Activated CD4-positive, alpha-beta memory T cell treated with anti-CD3 and anti-CD28 coated beads for 36 hours (primary cell): ENCODE results near the gene SEC14L3. TPM values are rescaled to one million over a fixed set of nuclear protein-coding genes. Genes with fewer than 3 reads are reported as not detected.
"Not testable (repeated sequence)": the region's sequence is repeated elsewhere in the genome, so short reads cannot be mapped to it uniquely, and the experiment has no call there.

Experiments
- CTCF ChIA-PET: fragments of 350-600 bp; sonication (Branson Sonifier 250); formaldehyde crosslinking; loops from one replicate; lab custom pipeline; 2021; ENCODE audit warnings: antibody characterized with exemption, inconsistent platforms; lab: Charles Lee
- POLR2A ChIA-PET: fragments of 350-600 bp; sonication (Branson Sonifier 250); formaldehyde crosslinking; loops from one replicate; lab custom pipeline; 2021; ENCODE audit warnings: antibody characterized with exemption; lab: Charles Lee
- DNase-seq: peaks from one replicate; pipeline ENCODE4 v3.0.0-alpha.2; 2020
- H3K27ac Mint-ChIP-seq: one replicate; pipeline ENCODE4 v1.8.0; 2021; ENCODE audit warnings: mixed read lengths
- H3K27me3 Mint-ChIP-seq: one replicate; pipeline ENCODE4 v1.8.0; 2021; ENCODE audit warnings: mixed read lengths
- H3K36me3 Mint-ChIP-seq: one replicate; pipeline ENCODE4 v1.8.0; 2021; ENCODE audit warnings: mixed read lengths
- H3K4me1 Mint-ChIP-seq: one replicate; pipeline ENCODE4 v1.8.0; 2021; ENCODE audit warnings: low read depth, mixed read lengths
- H3K4me3 Mint-ChIP-seq: one replicate; pipeline ENCODE4 v1.8.0; 2021; ENCODE audit warnings: mild to moderate bottlenecking, mixed read lengths
- H3K9me3 Mint-ChIP-seq: one replicate; pipeline ENCODE4 v1.8.0; 2021; ENCODE audit warnings: mixed read lengths
- intact Hi-C: fragments of 100-400 bp; cut with micrococcal nuclease; formaldehyde crosslinking; loops from one replicate; pipeline ENCODE4 v1.15.1; 2023
- total RNA-seq, 2 experiments: library from RNA; stranded (reverse); gene quantifications; one replicate each; pipeline ENCODE4 v1.2.3, GENCODE V29; 2021

SEC14L3 gene
- total RNA-seq, 2 experiments from 2014 or later: not detected

GRCh38 chr22:30483169-30483568 lies 11.4 kb upstream of the SEC14L3 start:
- no peak for DNase-seq
- no peaks in the 10 kb centered on the region for H3K27me3 Mint-ChIP-seq
- H3K36me3 Mint-ChIP-seq: no peaks in the 10 kb centered on the region
- POLR2A ChIA-PET: no interaction called here
- H3K4me1 Mint-ChIP-seq: no peaks in the 10 kb centered on the region
- CTCF ChIA-PET: interaction anchor here (0.7 to 5.5 kb wide), 4 partner anchors 13 to 264 kb away, joined by 3 to 98 read pairs (median 21); no protein-coding TSS in a partner anchor
- no peak overlapping the region for H3K4me3 Mint-ChIP-seq
- intact Hi-C loops: no loop called here
- H3K27ac Mint-ChIP-seq: no peak overlapping the region
- no peaks in the 10 kb centered on the region for H3K9me3 Mint-ChIP-seq

GRCh38 chr22:30481711-30482110 lies 9.9 kb upstream of the SEC14L3 start:
- ChIA-PET POLR2A (no interaction called here), CTCF (no interaction called here)
- H3K27ac Mint-ChIP-seq: no peak overlapping the region

GRCh38 chr22:30479981-30480380 lies 8.2 kb upstream of the SEC14L3 start:
- Mint-ChIP-seq H3K27me3 (no peaks in the 10 kb centered on the region), H3K4me3 (no peak overlapping the region), H3K36me3 (no peaks in the 10 kb centered on the region), H3K4me1 (no peaks in the 10 kb centered on the region), H3K27ac (no peak overlapping the region), H3K9me3 (no peaks in the 10 kb centered on the region)
- CTCF ChIA-PET: interaction anchor here (1.2 to 1.4 kb wide), 2 partner anchors 54 to 89 kb away, joined by 3 to 5 read pairs; partner anchors contain the start of gene MTFP1
- POLR2A ChIA-PET: interaction anchor here (1.3 kb wide), 1 partner anchor 57 kb away, joined by 3 read pairs; no protein-coding TSS in a partner anchor
- intact Hi-C loops: no loop called here
- no peak for DNase-seq

More at GRCh38 chr22:30481711-30482110, 9.9 kb upstream of the SEC14L3 start:
- intact Hi-C loops: no loop called here
- Mint-ChIP-seq H3K27me3 (no peaks in the 10 kb centered on the region), H3K4me3 (no peak overlapping the region), H3K9me3 (no peaks in the 10 kb centered on the region), H3K36me3 (no peaks in the 10 kb centered on the region), H3K4me1 (no peaks in the 10 kb centered on the region)
- DNase-seq: no peak

GRCh38 chr22:30474683-30475424 lies 3.0 kb upstream of the SEC14L3 start:
- peaks cover 10% of the 10 kb centered on the region for H3K27me3 Mint-ChIP-seq
- ChIA-PET POLR2A (no interaction called here), CTCF (interaction anchor here (1.0 to 1.9 kb wide), 3 partner anchors 10 to 29 kb away, joined by 3 to 7 read pairs (median 3); no protein-coding TSS in a partner anchor)
- H3K4me3 Mint-ChIP-seq: no peak overlapping the region
- no peak overlapping the region for H3K27ac Mint-ChIP-seq
- H3K9me3 Mint-ChIP-seq: no peaks in the 10 kb centered on the region
- no peaks in the 10 kb centered on the region for H3K36me3 Mint-ChIP-seq
- peak; percentile 18 for DNase-seq
- H3K4me1 Mint-ChIP-seq: peaks cover 7% of the 10 kb centered on the region
- intact Hi-C loops: no loop called here

- intact Hi-C loops: no loop called here
- ChIA-PET CTCF (interaction anchor here (1.5 kb wide), 1 partner anchor 10 kb away, joined by 3 read pairs; no protein-coding TSS in a partner anchor), POLR2A (no interaction called here)
- H3K27ac Mint-ChIP-seq: no peak overlapping the region
- H3K27me3 Mint-ChIP-seq: peaks cover 10% of the 10 kb centered on the region
- no peak overlapping the region for H3K4me3 Mint-ChIP-seq
- H3K9me3 Mint-ChIP-seq: no peaks in the 10 kb centered on the region
- no peaks in the 10 kb centered on the region for H3K36me3 Mint-ChIP-seq
- no peak for DNase-seq
- H3K4me1 Mint-ChIP-seq: peaks cover 7% of the 10 kb centered on the region
These were observed 2.3 kb upstream of the SEC14L3 start for GRCh38 chr22:30474121-30474520.

GRCh38 chr22:30472994-30473720 lies 1.3 kb upstream of the SEC14L3 start:
- Mint-ChIP-seq H3K4me3 (no peak overlapping the region), H3K27ac (no peak overlapping the region), H3K9me3 (no peaks in the 10 kb centered on the region), H3K4me1 (peaks cover 7% of the 10 kb centered on the region), H3K27me3 (peaks cover 11% of the 10 kb centered on the region), H3K36me3 (no peaks in the 10 kb centered on the region)
- DNase-seq: no peak
- intact Hi-C loops: no loop called here
- ChIA-PET CTCF (no interaction called here), POLR2A (no interaction called here)

- intact Hi-C loops: no loop called here
- DNase-seq: no peak
- Mint-ChIP-seq H3K27ac (no peak overlapping the region), H3K27me3 (peaks cover 17% of the 10 kb centered on the region), H3K4me1 (peaks cover 7% of the 10 kb centered on the region), H3K36me3 (no peaks in the 10 kb centered on the region), H3K4me3 (no peak overlapping the region), H3K9me3 (no peaks in the 10 kb centered on the region)
- POLR2A ChIA-PET: no interaction called here
- CTCF ChIA-PET: no interaction called here
These were observed 1.2 kb downstream of the SEC14L3 start for GRCh38 chr22:30470655-30471054.

- ChIA-PET CTCF (no interaction called here), POLR2A (no interaction called here)
- Mint-ChIP-seq H3K27ac (no peak overlapping the region), H3K36me3 (no peaks in the 10 kb centered on the region), H3K27me3 (peaks cover 24% of the 10 kb centered on the region), H3K4me1 (peaks cover 7% of the 10 kb centered on the region), H3K9me3 (no peaks in the 10 kb centered on the region), H3K4me3 (no peak overlapping the region)
- no peak for DNase-seq
- intact Hi-C loops: no loop called here
These were observed 2.7 kb downstream of the SEC14L3 start for GRCh38 chr22:30469165-30469564.

GRCh38 chr22:30460555-30460954 lies 11.3 kb downstream of the SEC14L3 start:
- DNase-seq, H3K4me1 Mint-ChIP-seq, intact Hi-C loops, POLR2A ChIA-PET, H3K4me3 Mint-ChIP-seq, CTCF ChIA-PET, H3K9me3 Mint-ChIP-seq, H3K36me3 Mint-ChIP-seq, H3K27ac Mint-ChIP-seq: not testable (repeated sequence)
- peaks cover 15% of the 10 kb centered on the region for H3K27me3 Mint-ChIP-seq

GRCh38 chr22:30460147-30460546 lies 11.7 kb downstream of the SEC14L3 start:
- intact Hi-C loops: no loop called here
- Mint-ChIP-seq H3K9me3 (no peaks in the 10 kb centered on the region), H3K4me1 (no peaks in the 10 kb centered on the region), H3K4me3 (no peak overlapping the region), H3K36me3 (no peaks in the 10 kb centered on the region), H3K27me3 (peaks cover 12% of the 10 kb centered on the region), H3K27ac (no peak overlapping the region)
- no peak for DNase-seq
- POLR2A ChIA-PET: no interaction called here
- CTCF ChIA-PET: no interaction called here

- DNase-seq: peak; percentile 33
- CTCF ChIA-PET: interaction anchor here (0.6 to 1.4 kb wide), 3 partner anchors 14 to 72 kb away, joined by 3 to 7 read pairs (median 3); no protein-coding TSS in a partner anchor
- no peak overlapping the region for H3K27ac Mint-ChIP-seq
- no peak overlapping the region for H3K4me3 Mint-ChIP-seq
- POLR2A ChIA-PET: no interaction called here
- no peaks in the 10 kb centered on the region for H3K36me3 Mint-ChIP-seq
- H3K4me1 Mint-ChIP-seq: no peaks in the 10 kb centered on the region
- no peaks in the 10 kb centered on the region for H3K9me3 Mint-ChIP-seq
- H3K27me3 Mint-ChIP-seq: peaks cover 9% of the 10 kb centered on the region
- intact Hi-C loops: no loop called here
These were observed 12.4 kb downstream of the SEC14L3 start for GRCh38 chr22:30459181-30460052.
